GM15510 (cell line): ENCODE measurements around the gene LGR6.

ENCODE experiments used
- POLR2A ChIP-seq: IDR thresholded peaks from 3 replicates; pipeline ENCODE4 v1.6.1; 2011; ENCODE audit warnings: borderline replicate concordance; ENCODE audit not compliant: insufficient read length; ENCODE audit errors: extremely low read depth

Gene LGR6

GRCh38 chr1:202247104-202247503, 53.5 kb downstream of the LGR6 start:
- TF ChIP-seq POLR2A: no peak

GRCh38 chr1:202247837-202248795, 54.5 kb downstream of the LGR6 start:
- TF ChIP-seq POLR2A: no peak

- TF ChIP-seq POLR2A: no peak
These were observed 55.3 kb downstream of the LGR6 start for GRCh38 chr1:202248861-202249260.

GRCh38 chr1:202249436-202249835, 55.8 kb downstream of the LGR6 start:
- no peak for TF ChIP-seq POLR2A

GRCh38 chr1:202249846-202250245, 56.2 kb downstream of the LGR6 start:
- TF ChIP-seq POLR2A: no peak

GRCh38 chr1:202250982-202251381, 57.4 kb downstream of the LGR6 start:
- TF ChIP-seq POLR2A: no peak

GRCh38 chr1:202251424-202252256, 58.0 kb downstream of the LGR6 start:
- TF ChIP-seq POLR2A: no peak

DNA sequence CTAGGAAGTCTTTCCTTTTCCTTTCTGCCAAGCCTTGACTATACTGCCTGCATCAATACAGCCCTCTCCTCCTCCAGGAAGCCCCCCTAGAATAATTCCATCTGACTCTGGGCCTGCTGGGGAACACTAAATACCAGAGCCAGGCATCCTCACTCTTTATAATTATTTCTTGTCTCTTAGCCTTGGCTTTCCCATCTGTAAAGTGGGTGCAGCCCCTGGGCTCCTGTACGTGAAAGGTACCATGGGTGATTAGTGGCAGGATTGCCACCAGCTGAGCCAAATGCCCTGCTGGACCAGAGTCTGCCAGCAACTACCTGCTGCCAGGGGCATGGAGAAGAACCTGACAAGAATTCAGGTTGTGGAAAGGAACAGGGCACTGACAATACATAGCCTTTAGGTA, 58.7 kb downstream of the LGR6 start:
- TF ChIP-seq POLR2A: no peak

- no peak for TF ChIP-seq POLR2A
These were observed 61.1 kb downstream of the LGR6 start for GRCh38 chr1:202254454-202255252.

DNA sequence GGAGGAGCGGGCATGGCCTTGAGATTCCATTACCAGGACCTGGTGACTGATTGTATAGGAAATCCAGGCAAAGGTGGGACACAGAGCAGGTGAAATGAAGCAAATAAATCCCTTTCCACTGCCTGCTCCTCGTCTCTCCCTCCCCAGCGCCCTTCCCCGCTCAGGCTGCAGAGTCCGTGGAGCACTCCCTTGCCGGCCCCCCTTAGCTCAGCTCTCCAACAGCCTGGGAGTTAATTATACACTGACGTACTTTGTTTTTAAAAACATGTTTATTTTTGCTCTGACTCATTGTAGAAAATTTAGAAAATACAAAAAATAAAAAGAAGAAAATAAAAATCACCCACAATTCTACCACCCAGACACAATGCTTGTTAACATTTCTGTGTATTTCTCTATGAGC, 61.7 kb downstream of the LGR6 start:
- no peak for TF ChIP-seq POLR2A

GRCh38 chr1:202259705-202260104, 66.1 kb downstream of the LGR6 start:
- TF ChIP-seq POLR2A: no peak

DNA sequence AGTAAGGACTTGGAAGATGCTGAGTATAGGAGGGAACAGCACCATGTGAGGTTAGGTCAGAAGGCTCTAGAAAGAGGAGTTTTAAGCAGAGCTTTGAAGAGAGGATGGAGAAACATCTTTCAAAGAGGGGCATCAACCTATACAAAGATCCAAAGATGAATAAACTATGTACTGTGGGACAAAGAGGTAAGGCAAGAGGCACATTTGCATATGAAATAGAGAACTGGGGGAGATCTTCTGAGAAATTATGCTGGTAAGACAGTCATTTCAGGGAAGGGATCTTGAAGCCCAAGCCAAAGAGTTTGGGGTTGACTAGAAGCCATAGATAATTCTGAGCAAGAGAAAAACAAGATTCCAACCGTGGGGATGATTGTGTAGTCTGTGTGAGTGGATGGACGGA, 70.0 kb downstream of the LGR6 start:
- TF ChIP-seq POLR2A: no peak

- no peak for TF ChIP-seq POLR2A
These were observed 70.7 kb downstream of the LGR6 start for GRCh38 chr1:202264300-202264699.

DNA sequence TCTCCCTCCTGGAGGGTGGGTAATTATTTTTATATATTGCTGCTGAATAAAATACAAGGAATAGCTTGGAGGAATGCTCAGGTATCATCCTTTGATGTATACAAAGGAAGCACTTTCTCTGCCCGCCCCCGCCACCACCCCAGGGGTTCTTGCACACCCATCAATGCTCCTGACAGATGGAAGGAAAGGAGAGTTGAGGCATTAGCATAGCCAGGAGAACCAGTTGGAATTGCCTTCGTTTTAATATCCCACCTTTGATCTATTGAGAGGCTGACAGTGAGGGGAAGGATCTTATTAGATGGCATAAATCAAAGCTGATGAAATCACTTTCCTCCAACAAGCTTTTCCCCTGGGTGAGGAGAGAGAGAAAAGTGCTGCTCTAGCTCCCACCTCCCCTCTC, 71.1 kb downstream of the LGR6 start:
- TF ChIP-seq POLR2A: no peak

DNA sequence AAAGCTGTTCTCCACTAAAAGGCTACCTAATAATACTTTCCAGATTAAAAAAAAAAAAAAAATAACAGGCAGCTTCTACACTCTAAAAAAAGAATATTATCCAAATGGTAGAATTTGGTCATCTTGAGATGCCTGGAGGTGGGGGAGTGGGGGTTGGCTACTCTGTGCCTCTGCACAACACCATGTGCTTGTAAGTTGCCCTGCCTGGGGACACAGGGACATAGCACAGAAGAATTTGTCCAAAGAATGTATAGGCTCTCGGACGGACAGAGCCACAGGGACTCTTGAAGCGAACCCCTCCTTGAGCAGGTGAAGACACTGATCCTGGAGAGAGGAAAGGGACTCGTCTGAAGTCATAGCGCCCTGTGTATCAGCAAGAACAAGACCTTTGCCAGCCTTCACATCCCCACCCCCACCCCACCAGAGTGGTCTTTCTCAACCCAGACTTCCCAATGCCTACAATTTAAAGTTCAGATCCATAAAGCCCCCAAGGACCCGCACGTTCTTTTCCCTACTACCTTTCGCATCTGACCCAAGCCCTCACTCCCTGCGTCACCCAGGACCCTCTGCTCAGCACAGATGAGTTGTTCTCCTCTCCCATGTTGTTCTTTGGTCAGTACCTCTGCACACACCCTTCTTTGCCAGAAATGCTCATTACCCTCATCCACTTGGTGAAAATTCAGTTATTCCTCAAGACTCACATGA, 72.6 kb downstream of the LGR6 start:
- no peak for TF ChIP-seq POLR2A

DNA sequence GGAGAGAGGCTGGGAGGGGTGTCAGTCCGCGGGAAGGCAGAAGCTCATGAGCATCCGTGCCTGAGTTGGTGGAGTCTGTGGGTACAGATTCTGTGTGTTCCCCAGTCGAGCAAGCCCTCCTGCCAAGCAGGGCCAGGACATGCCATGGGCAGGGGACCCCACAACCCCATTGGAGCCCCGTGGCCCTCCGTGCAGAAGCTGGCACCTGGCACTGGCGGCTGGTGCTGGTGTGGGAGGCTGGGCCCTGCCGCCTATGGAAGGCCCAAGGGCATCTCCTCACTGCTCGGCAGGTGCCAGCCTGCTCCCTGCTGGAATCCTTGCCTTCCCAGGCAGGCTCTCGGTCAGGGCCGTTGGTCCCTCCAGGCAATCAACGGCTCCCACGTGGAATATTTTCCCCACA, 74.4 kb downstream of the LGR6 start:
- no peak for TF ChIP-seq POLR2A
